ENCODE results near the gene LMX1A. TPM values are rescaled to one million over a fixed set of nuclear protein-coding genes. Genes with fewer than 3 reads are reported as not detected.

The LMX1A gene
- total and polyA plus RNA-seq, 2 donors (not counting 1 experiment from before 2014, with no cell fraction given): not detected

DNA sequence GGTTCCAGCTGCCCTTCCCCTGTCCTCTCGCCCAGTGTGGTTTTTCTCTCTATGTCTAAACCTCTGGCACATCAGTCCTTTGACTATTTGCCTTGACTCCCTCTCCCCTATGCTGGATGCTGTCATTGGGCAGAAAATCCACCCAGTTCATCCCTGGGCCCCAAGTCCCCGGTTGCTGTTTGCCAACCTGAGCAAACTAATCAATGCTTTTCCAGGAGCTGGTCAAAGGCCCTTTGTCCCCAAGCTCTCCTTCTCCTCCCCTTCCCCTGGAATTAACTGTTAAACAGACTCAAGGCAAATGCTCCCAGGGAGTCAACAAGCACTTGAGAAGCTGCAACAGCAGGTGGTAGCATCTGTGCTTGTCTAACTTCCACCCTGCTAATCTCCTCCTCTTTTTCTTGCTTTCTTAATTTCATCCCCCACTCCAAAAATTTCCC lies 102.7 kb downstream of the LMX1A start:
- H3K36me3 ChIP-seq (replicated peaks in 1 of 2; ENCODE audit: control extremely low read depth in 1 of 2, control insufficient read depth in 1 of 2, extremely low read depth in 1 of 2, insufficient read depth in 2 of 2, low read length in 1 of 2): no peaks in the 10 kb centered on the region
- ATAC-seq (ENCODE audit: low read depth) (no peak), DNase-seq (no peak)
- 47% methylated on average over 2 of the region's 2 CpGs for WGBS (ENCODE audit: insufficient coverage)
- H3K27ac ChIP-seq (ENCODE audit: low read length in 2 of 2): no peak overlapping the region
- Mint-ChIP-seq H3K4me3 (no peak overlapping the region), H3K9me3 (ENCODE audit: insufficient read depth) (peaks cover 5% of the 10 kb centered on the region), H3K27ac (no peak overlapping the region), H3K27me3 (peaks cover 43% of the 10 kb centered on the region), H3K4me1 (no peaks in the 10 kb centered on the region)
- no peak overlapping the region for H2AFZ ChIP-seq (ENCODE audit: insufficient read depth, low read depth, low read length, poor library complexity, severe bottlenecking)
- H3K4me3 ChIP-seq (ENCODE audit: control extremely low read depth in 1 of 5, extremely low read depth in 1 of 5, insufficient read depth in 1 of 5, low read depth in 2 of 5, low read length in 4 of 5): no peak overlapping the region
- TF ChIP-seq, protein P1, sequence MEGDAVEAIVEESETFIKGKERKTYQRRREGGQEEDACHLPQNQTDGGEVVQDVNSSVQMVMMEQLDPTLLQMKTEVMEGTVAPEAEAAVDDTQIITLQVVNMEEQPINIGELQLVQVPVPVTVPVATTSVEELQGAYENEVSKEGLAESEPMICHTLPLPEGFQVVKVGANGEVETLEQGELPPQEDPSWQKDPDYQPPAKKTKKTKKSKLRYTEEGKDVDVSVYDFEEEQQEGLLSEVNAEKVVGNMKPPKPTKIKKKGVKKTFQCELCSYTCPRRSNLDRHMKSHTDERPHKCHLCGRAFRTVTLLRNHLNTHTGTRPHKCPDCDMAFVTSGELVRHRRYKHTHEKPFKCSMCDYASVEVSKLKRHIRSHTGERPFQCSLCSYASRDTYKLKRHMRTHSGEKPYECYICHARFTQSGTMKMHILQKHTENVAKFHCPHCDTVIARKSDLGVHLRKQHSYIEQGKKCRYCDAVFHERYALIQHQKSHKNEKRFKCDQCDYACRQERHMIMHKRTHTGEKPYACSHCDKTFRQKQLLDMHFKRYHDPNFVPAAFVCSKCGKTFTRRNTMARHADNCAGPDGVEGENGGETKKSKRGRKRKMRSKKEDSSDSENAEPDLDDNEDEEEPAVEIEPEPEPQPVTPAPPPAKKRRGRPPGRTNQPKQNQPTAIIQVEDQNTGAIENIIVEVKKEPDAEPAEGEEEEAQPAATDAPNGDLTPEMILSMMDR (IDR thresholded peaks at IDR 0.05): no peak
- TF ChIP-seq EZH2 (IDR thresholded peaks at IDR 0.05; ENCODE audit: borderline replicate concordance, insufficient read depth, low read depth, low read length, poor library complexity, severe bottlenecking): no peak
- POLR2A ChIA-PET: no interaction called here
- no peaks in the 10 kb centered on the region for H4K20me1 ChIP-seq (ENCODE audit: control insufficient read depth, insufficient read depth, low read length, poor library complexity, severe bottlenecking)
- no peaks in the 10 kb centered on the region for H3K27me3 ChIP-seq (replicated peaks in 1 of 4; ENCODE audit: control extremely low read depth in 1 of 4, control insufficient read depth in 3 of 4, insufficient read depth in 4 of 4, low read length in 3 of 4)
- H3K4me1 ChIP-seq (ENCODE audit: control insufficient read depth in 2 of 2, insufficient read depth in 2 of 2, low read length in 2 of 2): no peaks in the 10 kb centered on the region
- CTCF ChIA-PET: no interaction called here
- H3K9ac ChIP-seq (ENCODE audit: low read length): no peak overlapping the region
- no peaks in the 10 kb centered on the region for H3K79me2 ChIP-seq (ENCODE audit: control insufficient read depth, insufficient read depth, low read length)
- intact Hi-C loops (cut with micrococcal nuclease): no loop called here
- H3K4me2 ChIP-seq (replicated peaks; ENCODE audit: low read depth, low read length, poor library complexity, severe bottlenecking): no peak overlapping the region
- H3K9me3 ChIP-seq (ENCODE audit: control extremely low read depth in 1 of 3, control insufficient read depth in 2 of 3, insufficient read depth in 1 of 3, low read length in 2 of 3): peaks cover 0 to 3% (median 0%) of the 10 kb centered on the region in 3 donors

DNA sequence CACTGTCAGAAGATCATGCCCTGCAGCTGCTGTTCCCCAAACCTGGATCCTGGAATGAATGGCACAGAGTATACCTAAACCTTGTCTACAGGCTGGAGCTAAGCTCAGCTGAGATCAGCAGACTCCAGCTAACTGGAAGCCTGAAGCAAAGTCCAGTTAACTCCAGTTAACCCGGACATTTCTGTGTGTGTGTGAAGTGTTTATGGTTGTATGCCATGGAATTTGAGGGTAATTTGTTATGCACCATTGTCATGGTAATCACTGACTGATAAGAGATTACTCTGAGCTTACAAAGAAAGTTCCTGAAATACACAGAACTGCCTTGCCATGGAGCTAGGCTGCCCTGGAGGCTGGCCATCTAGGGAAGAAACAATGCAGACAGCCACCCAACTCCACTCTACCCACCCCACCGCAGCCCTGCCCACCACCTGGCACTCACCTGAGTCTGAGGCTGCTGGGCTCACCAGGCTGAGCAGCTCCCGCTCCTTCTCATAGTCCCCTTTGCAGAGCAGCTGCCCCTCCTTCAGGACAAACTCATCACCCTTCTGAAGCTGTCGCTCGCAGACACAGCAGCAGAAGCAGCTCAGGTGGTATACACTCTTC lies 107.4 kb downstream of the LMX1A start:
- TF ChIP-seq, protein P1 (IDR thresholded peaks at IDR 0.05): no peak
- TF ChIP-seq EZH2 (IDR thresholded peaks at IDR 0.05; ENCODE audit: borderline replicate concordance, insufficient read depth, low read depth, low read length, poor library complexity, severe bottlenecking): no peak
- no peak for DNase-seq
- intact Hi-C loops (cut with micrococcal nuclease): no loop called here

More for the DNA sequence above, 107.4 kb downstream of the LMX1A start:
- CTCF ChIA-PET: interaction anchor here (1.8 kb wide), 1 partner anchor 11 kb away, joined by 7 read pairs; no protein-coding TSS in a partner anchor
- Histone ChIP-seq H3K4me1 (ENCODE audit: control insufficient read depth in 2 of 2, insufficient read depth in 2 of 2, low read length in 2 of 2) (no peaks in the 10 kb centered on the region), H4K20me1 (ENCODE audit: control insufficient read depth, insufficient read depth, low read length, poor library complexity, severe bottlenecking) (no peaks in the 10 kb centered on the region), H3K4me2 (replicated peaks; ENCODE audit: low read depth, low read length, poor library complexity, severe bottlenecking) (no peak overlapping the region), H3K36me3 (replicated peaks in 1 of 2; ENCODE audit: control extremely low read depth in 1 of 2, control insufficient read depth in 1 of 2, extremely low read depth in 1 of 2, insufficient read depth in 2 of 2, low read length in 1 of 2) (no peaks in the 10 kb centered on the region), H3K9me3 (ENCODE audit: control extremely low read depth in 1 of 3, control insufficient read depth in 2 of 3, insufficient read depth in 1 of 3, low read length in 2 of 3) (peaks cover 0 to 3% (median 0%) of the 10 kb centered on the region in 3 donors), H3K27me3 (replicated peaks in 1 of 4; ENCODE audit: control extremely low read depth in 1 of 4, control insufficient read depth in 3 of 4, insufficient read depth in 4 of 4, low read length in 3 of 4) (peaks cover 0 to 3% (median 0%) of the 10 kb centered on the region in 4 experiments), H2AFZ (ENCODE audit: insufficient read depth, low read depth, low read length, poor library complexity, severe bottlenecking) (no peak overlapping the region), H3K4me3 (ENCODE audit: control extremely low read depth in 1 of 5, extremely low read depth in 1 of 5, insufficient read depth in 1 of 5, low read depth in 2 of 5, low read length in 4 of 5) (no peak overlapping the region), H3K27ac (ENCODE audit: low read length in 2 of 2) (no peak overlapping the region), H3K9ac (ENCODE audit: low read length) (no peak overlapping the region), H3K79me2 (ENCODE audit: control insufficient read depth, insufficient read depth, low read length) (no peaks in the 10 kb centered on the region)
- ATAC-seq (ENCODE audit: low read depth): no peak
- POLR2A ChIA-PET: no interaction called here
- Mint-ChIP-seq H3K9me3 (ENCODE audit: insufficient read depth) (peaks cover 5% of the 10 kb centered on the region), H3K27me3 (peaks cover 23% of the 10 kb centered on the region), H3K4me3 (no peak overlapping the region), H3K27ac (no peak overlapping the region), H3K4me1 (no peaks in the 10 kb centered on the region)
- WGBS (ENCODE audit: insufficient coverage): 93% methylated on average over 5 of the region's 5 CpGs

All from B cell (primary cell).